HG03571 (cell line): ENCODE data around the gene OR9A4.

Source experiments
- ATAC-seq: cut with Tn5 transposase; IDR thresholded peaks from one replicate; pipeline ENCODE4 v1.9.1; 2021; ENCODE audit not compliant: unreplicated experiment

The OR9A4 gene

DNA sequence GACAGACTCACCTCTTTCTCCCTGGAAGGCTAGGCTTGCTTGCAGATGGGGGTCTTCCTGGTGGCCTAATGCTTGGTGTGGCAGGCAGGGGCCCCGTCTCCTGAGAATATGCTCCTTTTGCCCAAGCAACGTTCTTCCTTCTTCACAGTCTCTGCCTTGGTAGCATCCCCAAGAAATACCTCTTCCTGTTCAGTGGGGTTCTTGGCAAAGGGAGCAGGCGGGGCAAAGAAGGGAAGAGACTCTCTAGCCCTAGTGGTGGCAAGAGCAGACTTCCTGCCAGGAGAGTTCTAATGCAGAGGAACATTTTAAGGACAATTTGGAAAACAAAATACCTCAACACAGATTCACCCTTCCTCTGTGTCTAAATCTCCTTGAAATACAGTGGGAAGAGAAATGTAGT is 30.6 kb downstream of the OR9A4 start, which contains the start of gene CLEC5A:
TSS of gene CLEC5A (minus strand) at position 179 of the 400 bp plus-strand sequence. CDS start 682 bp downstream, outside the sequence.
- no peak for ATAC-seq

GRCh38 chr7:141949021-141949420 is 32.8 kb downstream of the OR9A4 start:
- no peak for ATAC-seq

DNA sequence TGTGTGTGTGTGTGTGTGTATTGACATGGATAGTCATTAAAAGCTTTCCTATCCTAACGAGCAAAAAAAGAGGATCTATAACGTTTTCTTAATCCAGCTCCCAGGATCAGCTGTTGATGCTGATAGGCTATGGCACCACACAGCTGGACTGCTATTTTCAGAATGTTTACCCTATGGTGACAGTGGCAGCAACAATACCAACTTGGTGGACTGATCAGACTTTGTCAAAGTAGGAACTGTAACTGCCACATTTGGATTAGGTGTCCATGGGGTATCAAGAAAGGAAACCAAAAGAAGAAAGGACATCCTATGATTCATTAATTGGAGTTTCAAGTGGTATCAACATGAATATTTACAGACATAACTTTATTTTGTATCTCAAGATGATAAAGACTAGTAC is 33.3 kb downstream of the OR9A4 start:
- ATAC-seq: no peak

DNA sequence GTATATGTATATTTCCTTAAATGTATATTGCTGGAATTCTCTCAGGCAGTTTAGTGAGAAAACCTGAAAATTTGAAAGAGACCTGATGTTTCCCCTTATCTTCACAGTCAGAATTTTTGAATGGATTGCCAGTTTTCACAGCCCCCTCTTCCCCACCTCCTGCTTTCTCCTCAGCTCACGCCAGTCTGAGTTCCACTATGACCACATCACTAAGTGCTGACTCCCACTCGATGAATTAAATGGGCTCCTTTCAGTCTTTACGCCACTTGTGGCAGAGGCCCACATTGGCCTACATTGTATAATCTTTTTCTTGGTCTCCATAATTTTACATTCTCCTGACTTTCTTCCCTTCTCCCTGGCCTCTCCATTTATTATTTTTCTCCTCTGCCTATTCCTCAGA is 33.7 kb downstream of the OR9A4 start:
- no peak for ATAC-seq

GRCh38 chr7:141950806-141951205 is 34.6 kb downstream of the OR9A4 start:
- ATAC-seq: no peak

- no peak for ATAC-seq
Measured at GRCh38 chr7:141952461-141952860, 36.3 kb downstream of the OR9A4 start.

- no peak for ATAC-seq
Measured at GRCh38 chr7:141954334-141954733, 38.1 kb downstream of the OR9A4 start.

GRCh38 chr7:141956084-141956483 is 39.9 kb downstream of the OR9A4 start:
- no peak for ATAC-seq

DNA sequence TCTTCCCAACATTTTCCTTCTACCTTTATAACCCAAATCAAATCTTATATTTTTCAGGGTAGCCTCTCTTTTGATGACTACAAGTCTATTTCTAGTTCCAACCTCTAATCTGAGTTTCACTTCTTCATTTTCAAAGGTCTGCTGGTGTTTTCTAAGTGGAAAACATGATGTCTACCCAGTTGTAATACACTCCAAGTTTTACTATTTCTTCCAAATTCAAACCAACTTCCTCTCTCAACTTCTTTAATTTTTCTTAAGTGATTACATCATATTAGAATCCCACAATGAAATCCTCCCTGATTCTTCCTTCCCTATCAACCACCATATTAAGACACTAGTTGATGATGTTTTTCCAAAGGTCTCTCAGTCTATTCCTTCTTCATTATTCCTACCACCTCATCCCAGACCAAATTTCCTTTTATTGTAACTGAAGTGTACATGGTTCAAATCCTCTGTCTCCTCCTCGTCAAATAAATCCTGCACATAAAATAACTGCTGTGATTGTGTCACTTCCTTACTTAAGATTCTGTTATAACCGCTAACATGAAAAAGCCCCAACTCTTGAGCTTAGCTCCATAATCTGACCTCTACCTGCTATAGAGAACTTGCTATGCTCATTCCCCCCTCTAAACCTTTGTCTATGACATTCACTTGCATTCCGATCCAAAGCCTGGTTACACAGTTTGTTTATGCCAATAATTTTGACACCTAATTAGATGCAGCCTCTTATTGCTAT is 44.7 kb downstream of the OR9A4 start:
- ATAC-seq: peak; percentile 61
